ENCODE measurements around the gene SPCS3.
A peak's percentile ranks its signal among the peaks of the same experiment; 100 is the strongest.

SPCS3 gene

GRCh38 chr4:176313596-176314336 is 6.0 kb upstream of the SPCS3 start:
- Histone ChIP-seq H2BK15ac (replicated peaks; ENCODE audit: low read depth) (no peak overlapping the region), H3K18ac (ENCODE audit: low read length) (no peak overlapping the region), H3K56ac (ENCODE audit: low read length) (no peak overlapping the region), H2BK120ac (ENCODE audit: low read depth, low read length) (no peak overlapping the region), H3K36me3 (ENCODE audit: control insufficient read depth, insufficient read depth, low read length) (no peaks in the 10 kb centered on the region), H3K79me1 (ENCODE audit: low read length) (no peaks in the 10 kb centered on the region), H3K4me3 (ENCODE audit: low read length) (no peak overlapping the region), H3K4me1 (ENCODE audit: control insufficient read depth, low read depth, low read length) (no peaks in the 10 kb centered on the region), H4K5ac (ENCODE audit: low read length) (no peak overlapping the region), H3K27me3 (ENCODE audit: insufficient read depth, low read length, poor library complexity) (no peaks in the 10 kb centered on the region), H2AK5ac (ENCODE audit: low read length) (no peak overlapping the region), H4K8ac (ENCODE audit: low read depth, low read length) (no peak overlapping the region), H3K4ac (ENCODE audit: low read depth, low read length) (no peak overlapping the region), H3K9ac (ENCODE audit: low read length) (no peak overlapping the region), H3K27ac (ENCODE audit: low read depth, low read length) (no peak overlapping the region), H2BK5ac (ENCODE audit: low read length) (no peak overlapping the region), H3K4me2 (ENCODE audit: low read length) (no peak overlapping the region), H3K23ac (ENCODE audit: low read length) (no peak overlapping the region), H3K79me2 (ENCODE audit: control insufficient read depth, insufficient read depth, low read length) (no peaks in the 10 kb centered on the region)
- DNase-seq: no peak
- WGBS (ENCODE audit: extremely low coverage, insufficient coverage, low lambda C conversion rate): no CpG with 5 or more reads among the region's 7 CpGs

- Histone ChIP-seq H3K4me2 (ENCODE audit: low read length) (peak overlapping the region; percentile 27), H2BK5ac (ENCODE audit: low read length) (peak overlapping the region; percentile 69), H4K5ac (ENCODE audit: low read length) (peak overlapping the region; percentile 21), H3K4ac (ENCODE audit: low read depth, low read length) (no peak overlapping the region), H3K18ac (ENCODE audit: low read length) (peak overlapping the region; percentile 64), H3K36me3 (ENCODE audit: control insufficient read depth, insufficient read depth, low read length) (no peaks in the 10 kb centered on the region), H3K23ac (ENCODE audit: low read length) (no peak overlapping the region), H2BK15ac (replicated peaks; ENCODE audit: low read depth) (no peak overlapping the region), H2BK120ac (ENCODE audit: low read depth, low read length) (no peak overlapping the region), H3K4me1 (ENCODE audit: control insufficient read depth, low read depth, low read length) (no peaks in the 10 kb centered on the region), H3K27me3 (ENCODE audit: insufficient read depth, low read length, poor library complexity) (no peaks in the 10 kb centered on the region), H4K8ac (ENCODE audit: low read depth, low read length) (no peak overlapping the region), H3K79me1 (ENCODE audit: low read length) (no peaks in the 10 kb centered on the region), H3K4me3 (ENCODE audit: low read length) (peak overlapping the region; percentile 73), H3K56ac (ENCODE audit: low read length) (peak overlapping the region; percentile 87), H3K79me2 (ENCODE audit: control insufficient read depth, insufficient read depth, low read length) (peaks cover 25% of the 10 kb centered on the region), H2AK5ac (ENCODE audit: low read length) (no peak overlapping the region), H3K9ac (ENCODE audit: low read length) (peak overlapping the region; percentile 88), H3K27ac (ENCODE audit: low read depth, low read length) (peak overlapping the region; percentile 82)
- no CpG with 5 or more reads among the region's 13 CpGs for WGBS (ENCODE audit: extremely low coverage, insufficient coverage, low lambda C conversion rate)
- no peak for DNase-seq
These were observed 539 bp upstream of the SPCS3 start for GRCh38 chr4:176319151-176319703.

- H3K23ac ChIP-seq (ENCODE audit: low read length): no peak overlapping the region
- H3K9ac ChIP-seq (ENCODE audit: low read length): peak overlapping the region; percentile 99
- peak overlapping the region; percentile 66 for H3K27ac ChIP-seq (ENCODE audit: low read depth, low read length)
- H3K4me1 ChIP-seq (ENCODE audit: control insufficient read depth, low read depth, low read length): no peaks in the 10 kb centered on the region
- H3K27me3 ChIP-seq (ENCODE audit: insufficient read depth, low read length, poor library complexity): no peaks in the 10 kb centered on the region
- no peaks in the 10 kb centered on the region for H3K36me3 ChIP-seq (ENCODE audit: control insufficient read depth, insufficient read depth, low read length)
- peak; percentile 86 for DNase-seq
- peak overlapping the region; percentile 92 for H3K4me3 ChIP-seq (ENCODE audit: low read length)
- no peak overlapping the region for H2BK15ac ChIP-seq (replicated peaks; ENCODE audit: low read depth)
- WGBS (ENCODE audit: extremely low coverage, insufficient coverage, low lambda C conversion rate): no CpG with 5 or more reads among the region's 44 CpGs
- H3K18ac ChIP-seq (ENCODE audit: low read length): peak overlapping the region; percentile 84
- no peak overlapping the region for H4K5ac ChIP-seq (ENCODE audit: low read length)
- no peak overlapping the region for H2BK5ac ChIP-seq (ENCODE audit: low read length)
- H4K8ac ChIP-seq (ENCODE audit: low read depth, low read length): no peak overlapping the region
- H3K79me2 ChIP-seq (ENCODE audit: control insufficient read depth, insufficient read depth, low read length): peaks cover 35% of the 10 kb centered on the region
- H3K79me1 ChIP-seq (ENCODE audit: low read length): no peaks in the 10 kb centered on the region
- H3K4ac ChIP-seq (ENCODE audit: low read depth, low read length): peak overlapping the region; percentile 92
- no peak overlapping the region for H2AK5ac ChIP-seq (ENCODE audit: low read length)
- H3K4me2 ChIP-seq (ENCODE audit: low read length): peak overlapping the region; percentile 45
- H3K56ac ChIP-seq (ENCODE audit: low read length): peak overlapping the region; percentile 99
- no peak overlapping the region for H2BK120ac ChIP-seq (ENCODE audit: low read depth, low read length)
These were observed 692 bp downstream of the SPCS3 start for GRCh38 chr4:176320340-176320975.

- H2BK5ac ChIP-seq (ENCODE audit: low read length): no peak overlapping the region
- peak overlapping the region; percentile 99 for H3K9ac ChIP-seq (ENCODE audit: low read length)
- DNase-seq: no peak
- WGBS (ENCODE audit: extremely low coverage, insufficient coverage, low lambda C conversion rate): no CpG with 5 or more reads among the region's 6 CpGs
- no peak overlapping the region for H3K23ac ChIP-seq (ENCODE audit: low read length)
- H3K79me1 ChIP-seq (ENCODE audit: low read length): no peaks in the 10 kb centered on the region
- H3K18ac ChIP-seq (ENCODE audit: low read length): no peak overlapping the region
- no peaks in the 10 kb centered on the region for H3K4me1 ChIP-seq (ENCODE audit: control insufficient read depth, low read depth, low read length)
- no peak overlapping the region for H3K27ac ChIP-seq (ENCODE audit: low read depth, low read length)
- no peaks in the 10 kb centered on the region for H3K27me3 ChIP-seq (ENCODE audit: insufficient read depth, low read length, poor library complexity)
- peak overlapping the region; percentile 45 for H3K4me2 ChIP-seq (ENCODE audit: low read length)
- peak overlapping the region; percentile 92 for H3K4me3 ChIP-seq (ENCODE audit: low read length)
- H3K56ac ChIP-seq (ENCODE audit: low read length): peak overlapping the region; percentile 99
- H3K79me2 ChIP-seq (ENCODE audit: control insufficient read depth, insufficient read depth, low read length): peaks cover 36% of the 10 kb centered on the region
- H2BK15ac ChIP-seq (replicated peaks; ENCODE audit: low read depth): no peak overlapping the region
- H2BK120ac ChIP-seq (ENCODE audit: low read depth, low read length): no peak overlapping the region
- H3K4ac ChIP-seq (ENCODE audit: low read depth, low read length): no peak overlapping the region
- H4K8ac ChIP-seq (ENCODE audit: low read depth, low read length): no peak overlapping the region
- H4K5ac ChIP-seq (ENCODE audit: low read length): no peak overlapping the region
- H3K36me3 ChIP-seq (ENCODE audit: control insufficient read depth, insufficient read depth, low read length): no peaks in the 10 kb centered on the region
- no peak overlapping the region for H2AK5ac ChIP-seq (ENCODE audit: low read length)
These were observed 1.2 kb downstream of the SPCS3 start for GRCh38 chr4:176320976-176321361.

- H3K27me3 ChIP-seq (ENCODE audit: insufficient read depth, low read length, poor library complexity): no peaks in the 10 kb centered on the region
- H2BK120ac ChIP-seq (ENCODE audit: low read depth, low read length): no peak overlapping the region
- no peak overlapping the region for H3K23ac ChIP-seq (ENCODE audit: low read length)
- no peak overlapping the region for H3K27ac ChIP-seq (ENCODE audit: low read depth, low read length)
- peak overlapping the region; percentile 99 for H3K56ac ChIP-seq (ENCODE audit: low read length)
- peak overlapping the region; percentile 45 for H3K4me2 ChIP-seq (ENCODE audit: low read length)
- H3K4me1 ChIP-seq (ENCODE audit: control insufficient read depth, low read depth, low read length): no peaks in the 10 kb centered on the region
- H3K18ac ChIP-seq (ENCODE audit: low read length): no peak overlapping the region
- DNase-seq: no peak
- H3K9ac ChIP-seq (ENCODE audit: low read length): peak overlapping the region; percentile 99
- H3K79me2 ChIP-seq (ENCODE audit: control insufficient read depth, insufficient read depth, low read length): peaks cover 36% of the 10 kb centered on the region
- WGBS (ENCODE audit: extremely low coverage, insufficient coverage, low lambda C conversion rate): no CpG with 5 or more reads among the region's 5 CpGs
- no peak overlapping the region for H2AK5ac ChIP-seq (ENCODE audit: low read length)
- no peak overlapping the region for H3K4me3 ChIP-seq (ENCODE audit: low read length)
- no peaks in the 10 kb centered on the region for H3K36me3 ChIP-seq (ENCODE audit: control insufficient read depth, insufficient read depth, low read length)
- no peak overlapping the region for H4K5ac ChIP-seq (ENCODE audit: low read length)
- H2BK5ac ChIP-seq (ENCODE audit: low read length): no peak overlapping the region
- no peak overlapping the region for H3K4ac ChIP-seq (ENCODE audit: low read depth, low read length)
- no peak overlapping the region for H4K8ac ChIP-seq (ENCODE audit: low read depth, low read length)
- H2BK15ac ChIP-seq (replicated peaks; ENCODE audit: low read depth): no peak overlapping the region
- H3K79me1 ChIP-seq (ENCODE audit: low read length): no peaks in the 10 kb centered on the region
These were observed 1.8 kb downstream of the SPCS3 start for GRCh38 chr4:176321589-176321988.
